Prostate gland (tissue), 2 donors: ENCODE results near the gene C1orf198.

Experiments
- CTCF ChIP-seq, 4 experiments: fragments of 200-600 bp in 2 of 4; fragments of 450-650 bp in 2 of 4; sonication (generic) in 2 of 4; IDR thresholded peaks; 1 replicate in 3 of 4; 2 replicates in 1 of 4; pipeline ENCODE4 v1.5.1; 2016 to 2019; ENCODE audit warnings: antibody characterized with exemption in 4 of 4, mild to moderate bottlenecking in 2 of 4, moderate library complexity in 2 of 4
- POLR2A ChIP-seq: fragments of 450-650 bp; IDR thresholded peaks from one replicate; pipeline ENCODE4 v1.6.1; 2016; ENCODE audit warnings: antibody characterized with exemption, mild to moderate bottlenecking
- POLR2AphosphoS5 ChIP-seq: sonication (generic); formaldehyde crosslinking; IDR thresholded peaks from one replicate; pipeline ENCODE4 v1.6.1; 2017; ENCODE audit warnings: antibody characterized with exemption

- no peak for TF ChIP-seq POLR2AphosphoS5
- no peak for TF ChIP-seq POLR2A
- no peak for TF ChIP-seq CTCF (IDR thresholded peaks at IDR 0.05)
Measured at GRCh38 chr1:230877146-230877923, 9.0 kb upstream of the C1orf198 start.
